SU-DHL-6 (cell line): ENCODE results near the gene TMEM134.

Experiments used
- H2AFZ ChIP-seq: fragments of 200-600 bp; sonication (generic); 2 replicates; pipeline ENCODE4 v1.6.1; 2014; ENCODE audit warnings: low read depth, mild to moderate bottlenecking, moderate library complexity, mixed read lengths, antibody characterized with exemption, low read length; ENCODE audit not compliant: severe bottlenecking
- H3F3A ChIP-seq: fragments of 200-600 bp; shearing (Covaris generic); 2 replicates; pipeline ENCODE4 v1.6.0; 2016; ENCODE audit warnings: antibody characterized with exemption, mild to moderate bottlenecking; ENCODE audit not compliant: insufficient read depth
- H3K27ac ChIP-seq: fragments of 200-600 bp; sonication (generic); 2 replicates; pipeline ENCODE4 v1.5.1; 2016; ENCODE audit warnings: low read depth, mild to moderate bottlenecking, low read length, moderate library complexity, mixed read lengths
- H3K27me3 ChIP-seq: fragments of 200-600 bp; sonication (generic), shearing (Covaris generic); 2 replicates; pipeline ENCODE4 v1.6.0; 2014; ENCODE audit warnings: mild to moderate bottlenecking, low read length
- H3K36me3 ChIP-seq: fragments of 200-600 bp; sonication (generic); 2 replicates; pipeline ENCODE4 v1.6.1; 2014; ENCODE audit warnings: mild to moderate bottlenecking, low read length, mixed read lengths
- H3K4me2 ChIP-seq: fragments of 300-600, 200-600 bp; shearing (Covaris generic), sonication (generic); 2 replicates; pipeline ENCODE4 v1.6.0; 2014; ENCODE audit warnings: low read length, low read depth, mild to moderate bottlenecking; ENCODE audit not compliant: poor library complexity, severe bottlenecking
- H3K4me3 ChIP-seq: fragments of 200-600 bp; sonication (generic); 2 replicates; pipeline ENCODE4 v1.5.1; 2014; ENCODE audit warnings: antibody characterized with exemption, low read length, mild to moderate bottlenecking, mixed read lengths; ENCODE audit not compliant: insufficient read depth, poor library complexity, severe bottlenecking
- H3K79me2 ChIP-seq: fragments of 200-600 bp; sonication (generic); 2 replicates; pipeline ENCODE4 v1.6.1; 2014; ENCODE audit warnings: mild to moderate bottlenecking, low read length, moderate library complexity; ENCODE audit not compliant: insufficient read depth
- H3K9ac ChIP-seq: fragments of 200-600 bp; sonication (generic); 2 replicates; pipeline ENCODE4 v1.7.0; 2014; ENCODE audit warnings: mild to moderate bottlenecking, low read length
- H3K9me2 ChIP-seq: fragments of 200-600 bp; sonication (generic); replicated peaks from 2 replicates; pipeline ENCODE4 v1.6.1; 2014; ENCODE audit warnings: low read length; ENCODE audit not compliant: insufficient read depth
- H3K9me3 ChIP-seq: fragments of 200-600 bp; sonication (generic); 2 replicates; pipeline ENCODE4 v1.6.1; 2014; ENCODE audit warnings: low read length, mixed read lengths; ENCODE audit not compliant: insufficient read depth
- H4K20me1 ChIP-seq: fragments of 200-600 bp; sonication (generic); 2 replicates; pipeline ENCODE4 v1.6.1; 2014; ENCODE audit warnings: low read depth, mild to moderate bottlenecking, antibody characterized with exemption, low read length, moderate library complexity, mixed read lengths
- CTCF ChIP-seq: fragments of 200-600 bp; sonication (generic); IDR thresholded peaks from one replicate; pipeline ENCODE4 v1.5.1; 2017; ENCODE audit warnings: antibody characterized with exemption, mild to moderate bottlenecking, low read length, moderate library complexity; ENCODE audit not compliant: insufficient read depth, poor library complexity, severe bottlenecking
- EZH2phosphoT487 ChIP-seq: fragments of 200-600 bp; sonication (generic), shearing (Covaris generic); conservative IDR thresholded peaks from 2 replicates; pipeline ENCODE4 v1.6.1; 2018; ENCODE audit warnings: mild to moderate bottlenecking, antibody characterized with exemption, low read length, moderate library complexity, mixed read lengths

The TMEM134 gene

GRCh38 chr11:67434395-67434881 lies 34.6 kb downstream of the TMEM134 start:
- H3K4me2 ChIP-seq: peak overlapping the region; percentile 99
- peaks cover 56% of the 10 kb centered on the region for H3F3A ChIP-seq
- peak overlapping the region; percentile 100 for H3K9ac ChIP-seq
- no peaks in the 10 kb centered on the region for H3K9me2 ChIP-seq
- no peaks in the 10 kb centered on the region for H3K27me3 ChIP-seq
- peak overlapping the region; percentile 100 for H3K27ac ChIP-seq
- no peaks in the 10 kb centered on the region for H3K9me3 ChIP-seq
- no peaks in the 10 kb centered on the region for H3K36me3 ChIP-seq
- no peak overlapping the region for H3K4me3 ChIP-seq
- H2AFZ ChIP-seq: no peak overlapping the region
- peaks cover 25% of the 10 kb centered on the region; the same call in 1 of the 2 replicates for H3K79me2 ChIP-seq
- TF ChIP-seq EZH2phosphoT487: no peak
- no peak for TF ChIP-seq CTCF
- no peaks in the 10 kb centered on the region for H4K20me1 ChIP-seq

GRCh38 chr11:67433536-67434394 lies 35.3 kb downstream of the TMEM134 start:
- Histone ChIP-seq H3K27me3 (no peaks in the 10 kb centered on the region), H3F3A (peaks cover 50% of the 10 kb centered on the region), H3K4me2 (peak overlapping the region; percentile 99), H4K20me1 (no peaks in the 10 kb centered on the region), H3K36me3 (no peaks in the 10 kb centered on the region), H3K4me3 (no peak overlapping the region), H3K9me2 (no peaks in the 10 kb centered on the region), H3K79me2 (peaks cover 25% of the 10 kb centered on the region), H3K27ac (peak overlapping the region; percentile 100), H3K9me3 (no peaks in the 10 kb centered on the region), H3K9ac (peak overlapping the region; percentile 100; the same call in 1 of the 2 replicates), H2AFZ (no peak overlapping the region)
- no peak for TF ChIP-seq CTCF
- TF ChIP-seq EZH2phosphoT487: no peak

GRCh38 chr11:67432655-67433349 lies 36.2 kb downstream of the TMEM134 start:
- Histone ChIP-seq H3K9me3 (no peaks in the 10 kb centered on the region), H3K4me3 (no peak overlapping the region), H4K20me1 (no peaks in the 10 kb centered on the region), H3F3A (peaks cover 43% of the 10 kb centered on the region), H3K9ac (no peak overlapping the region), H3K4me2 (no peak overlapping the region), H3K27me3 (no peaks in the 10 kb centered on the region), H3K9me2 (no peaks in the 10 kb centered on the region), H2AFZ (no peak overlapping the region), H3K36me3 (no peaks in the 10 kb centered on the region), H3K27ac (peak overlapping the region; percentile 100; the same call in 1 of the 2 replicates), H3K79me2 (peaks cover 21% of the 10 kb centered on the region)
- TF ChIP-seq CTCF (no peak), EZH2phosphoT487 (no peak)
